ENCODE measurements around the gene MFAP5. TPM values are rescaled to one million over a fixed set of nuclear protein-coding genes. Genes with fewer than 3 reads are reported as not detected.

MFAP5 gene
- total and polyA plus RNA-seq, 4 donors: 1.9 to 138 (median 60.0) TPM

DNA sequence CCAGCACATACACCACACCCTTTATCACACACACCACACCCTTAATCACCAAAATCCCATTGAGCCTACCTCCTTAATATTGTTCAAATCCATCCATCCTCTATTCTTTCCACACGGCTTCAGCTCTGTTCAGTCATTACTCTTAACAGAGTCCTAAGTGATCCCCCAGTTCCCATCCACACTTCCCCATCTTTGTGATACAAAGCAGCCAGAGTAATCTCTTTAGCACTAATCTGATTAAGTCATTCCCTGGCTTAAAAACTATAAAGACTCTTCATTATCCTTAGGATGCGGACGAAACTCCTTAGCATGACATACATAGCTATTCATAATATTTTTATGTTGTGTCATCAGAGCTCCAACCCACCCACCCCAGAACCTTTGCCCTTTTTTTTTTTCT lies 14.7 kb upstream of the MFAP5 start:
- no peak for DNase-seq (ENCODE audit: low read depth in 4 of 6, low spot score in 6 of 6)
- Histone ChIP-seq H3K9me3 (ENCODE audit: control insufficient read depth, insufficient read depth, low read length) (no peaks in the 10 kb centered on the region), H3K27me3 (ENCODE audit: control insufficient read depth, insufficient read depth, low read length) (no peaks in the 10 kb centered on the region), H3K36me3 (ENCODE audit: control insufficient read depth, insufficient read depth, low read length) (no peaks in the 10 kb centered on the region), H3K27ac (ENCODE audit: low read depth, low read length) (no peak overlapping the region), H3K4me1 (ENCODE audit: control insufficient read depth, insufficient read depth, low read length) (no peaks in the 10 kb centered on the region), H3K4me3 (ENCODE audit: low read depth, low read length) (no peak overlapping the region)
- WGBS (ENCODE audit: insufficient coverage): 80% methylated on average over 2 of the region's 3 CpGs

- no peaks in the 10 kb centered on the region for H3K4me1 ChIP-seq (ENCODE audit: control insufficient read depth, insufficient read depth, low read length)
- no peaks in the 10 kb centered on the region for H3K27me3 ChIP-seq (ENCODE audit: control insufficient read depth, insufficient read depth, low read length)
- H3K9me3 ChIP-seq (ENCODE audit: control insufficient read depth, insufficient read depth, low read length): no peaks in the 10 kb centered on the region
- no peak overlapping the region for H3K4me3 ChIP-seq (ENCODE audit: low read depth, low read length)
- DNase-seq (ENCODE audit: low read depth in 4 of 6, low spot score in 6 of 6): no peak
- no peaks in the 10 kb centered on the region for H3K36me3 ChIP-seq (ENCODE audit: control insufficient read depth, insufficient read depth, low read length)
- H3K27ac ChIP-seq (ENCODE audit: low read depth, low read length): no peak overlapping the region
- WGBS (ENCODE audit: insufficient coverage): 86% methylated on average over 3 of the region's 4 CpGs
Measured at GRCh38 chr12:8676651-8677050, 14.0 kb upstream of the MFAP5 start.

GRCh38 chr12:8675591-8676036 lies 13.0 kb upstream of the MFAP5 start:
- Histone ChIP-seq H3K4me1 (ENCODE audit: control insufficient read depth, insufficient read depth, low read length) (no peaks in the 10 kb centered on the region), H3K27me3 (ENCODE audit: control insufficient read depth, insufficient read depth, low read length) (no peaks in the 10 kb centered on the region), H3K9me3 (ENCODE audit: control insufficient read depth, insufficient read depth, low read length) (no peaks in the 10 kb centered on the region), H3K36me3 (ENCODE audit: control insufficient read depth, insufficient read depth, low read length) (no peaks in the 10 kb centered on the region), H3K4me3 (ENCODE audit: low read depth, low read length) (no peak overlapping the region), H3K27ac (ENCODE audit: low read depth, low read length) (no peak overlapping the region)
- no peak for DNase-seq (ENCODE audit: low read depth in 4 of 6, low spot score in 6 of 6)
- WGBS (ENCODE audit: insufficient coverage): no CpG with 5 or more reads among the region's 3 CpGs

DNA sequence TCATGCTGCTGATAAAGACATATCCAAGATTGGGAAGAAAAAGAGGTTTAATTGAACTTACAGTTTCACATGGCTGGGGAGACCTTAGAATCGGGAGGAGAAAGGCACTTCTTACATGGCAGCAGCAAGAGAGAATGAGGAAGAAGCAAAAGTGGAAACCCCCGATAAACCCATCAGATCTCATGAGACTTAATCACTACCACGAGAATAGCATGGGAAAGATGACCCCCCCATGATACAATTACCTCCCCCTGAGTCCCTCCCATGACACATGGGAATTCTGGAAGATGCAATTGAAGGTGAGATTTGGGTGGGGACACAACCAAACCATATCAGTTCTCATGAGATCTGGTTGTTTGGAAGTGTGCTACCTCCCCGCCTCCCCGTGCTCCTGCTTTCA lies 9.8 kb upstream of the MFAP5 start:
- no peak overlapping the region for H3K4me3 ChIP-seq (ENCODE audit: low read depth, low read length)
- no peaks in the 10 kb centered on the region for H3K27me3 ChIP-seq (ENCODE audit: control insufficient read depth, insufficient read depth, low read length)
- H3K36me3 ChIP-seq (ENCODE audit: control insufficient read depth, insufficient read depth, low read length): no peaks in the 10 kb centered on the region
- no peak overlapping the region for H3K27ac ChIP-seq (ENCODE audit: low read depth, low read length)
- no peaks in the 10 kb centered on the region for H3K4me1 ChIP-seq (ENCODE audit: control insufficient read depth, insufficient read depth, low read length)
- no peak for DNase-seq (ENCODE audit: low read depth in 4 of 6, low spot score in 6 of 6)
- WGBS (ENCODE audit: insufficient coverage): no CpG with 5 or more reads among the region's 5 CpGs
- H3K9me3 ChIP-seq (ENCODE audit: control insufficient read depth, insufficient read depth, low read length): no peaks in the 10 kb centered on the region

DNA sequence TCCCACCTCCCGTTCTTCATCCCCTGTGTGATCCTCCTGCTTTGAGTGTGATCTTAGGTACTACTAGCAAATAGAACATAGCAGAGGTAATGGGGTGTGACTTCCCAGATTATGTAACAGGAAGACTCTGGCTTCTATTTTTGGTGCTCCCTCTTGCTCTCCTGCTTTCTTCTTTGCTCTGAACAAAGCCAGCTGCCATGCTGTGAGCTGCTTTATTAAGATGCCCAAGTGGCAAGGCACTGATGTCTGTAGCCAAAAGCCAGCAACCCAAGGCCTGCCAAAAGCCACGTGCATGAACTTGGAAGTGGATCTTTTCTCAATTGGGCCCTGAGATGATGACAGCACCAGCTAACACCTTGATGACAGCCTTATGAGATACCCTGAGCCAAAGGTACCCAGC lies 5.8 kb upstream of the MFAP5 start:
- Histone ChIP-seq H3K36me3 (ENCODE audit: control insufficient read depth, insufficient read depth, low read length) (no peaks in the 10 kb centered on the region), H3K4me3 (ENCODE audit: low read depth, low read length) (no peak overlapping the region), H3K4me1 (ENCODE audit: control insufficient read depth, insufficient read depth, low read length) (no peaks in the 10 kb centered on the region), H3K9me3 (ENCODE audit: control insufficient read depth, insufficient read depth, low read length) (no peaks in the 10 kb centered on the region), H3K27me3 (ENCODE audit: control insufficient read depth, insufficient read depth, low read length) (no peaks in the 10 kb centered on the region), H3K27ac (ENCODE audit: low read depth, low read length) (no peak overlapping the region)
- no peak for DNase-seq (ENCODE audit: low read depth in 4 of 6, low spot score in 6 of 6)
- WGBS (ENCODE audit: insufficient coverage): 38% methylated on average over 1 of the region's 2 CpGs

- H3K4me3 ChIP-seq (ENCODE audit: low read depth, low read length): no peak overlapping the region
- H3K4me1 ChIP-seq (ENCODE audit: control insufficient read depth, insufficient read depth, low read length): no peaks in the 10 kb centered on the region
- no peaks in the 10 kb centered on the region for H3K27me3 ChIP-seq (ENCODE audit: control insufficient read depth, insufficient read depth, low read length)
- no peaks in the 10 kb centered on the region for H3K9me3 ChIP-seq (ENCODE audit: control insufficient read depth, insufficient read depth, low read length)
- no CpG with 5 or more reads among the region's 2 CpGs for WGBS (ENCODE audit: insufficient coverage)
- no peak for DNase-seq (ENCODE audit: low read depth in 4 of 6, low spot score in 6 of 6)
- H3K27ac ChIP-seq (ENCODE audit: low read depth, low read length): no peak overlapping the region
- H3K36me3 ChIP-seq (ENCODE audit: control insufficient read depth, insufficient read depth, low read length): no peaks in the 10 kb centered on the region
Measured at GRCh38 chr12:8667270-8667669, 4.6 kb upstream of the MFAP5 start.

DNA sequence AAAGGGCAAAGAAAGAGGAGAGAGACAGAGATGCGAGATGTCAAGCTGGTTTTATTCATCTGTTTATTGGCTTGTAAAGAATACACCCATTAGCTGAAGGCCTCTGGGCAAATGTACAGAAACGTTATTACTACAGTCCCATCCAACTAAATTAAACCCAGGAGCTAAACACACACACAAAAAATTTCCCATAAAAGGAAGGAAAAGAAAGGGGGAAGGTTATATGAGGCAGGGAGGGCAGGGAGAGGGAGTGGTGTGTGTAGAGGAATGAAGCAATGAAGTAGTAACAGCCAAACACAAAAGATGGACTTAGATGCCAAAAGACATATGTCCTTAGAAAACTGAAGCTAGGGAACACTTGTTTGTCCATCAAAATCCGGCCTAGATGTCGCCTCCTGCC lies 3.1 kb upstream of the MFAP5 start:
- no peak overlapping the region for H3K4me3 ChIP-seq (ENCODE audit: low read depth, low read length)
- DNase-seq (ENCODE audit: low read depth in 4 of 6, low spot score in 6 of 6): no peak
- no CpG with 5 or more reads among the region's 4 CpGs for WGBS (ENCODE audit: insufficient coverage)
- H3K27me3 ChIP-seq (ENCODE audit: control insufficient read depth, insufficient read depth, low read length): no peaks in the 10 kb centered on the region
- no peaks in the 10 kb centered on the region for H3K36me3 ChIP-seq (ENCODE audit: control insufficient read depth, insufficient read depth, low read length)
- no peak overlapping the region for H3K27ac ChIP-seq (ENCODE audit: low read depth, low read length)
- no peaks in the 10 kb centered on the region for H3K4me1 ChIP-seq (ENCODE audit: control insufficient read depth, insufficient read depth, low read length)
- H3K9me3 ChIP-seq (ENCODE audit: control insufficient read depth, insufficient read depth, low read length): no peaks in the 10 kb centered on the region

DNA sequence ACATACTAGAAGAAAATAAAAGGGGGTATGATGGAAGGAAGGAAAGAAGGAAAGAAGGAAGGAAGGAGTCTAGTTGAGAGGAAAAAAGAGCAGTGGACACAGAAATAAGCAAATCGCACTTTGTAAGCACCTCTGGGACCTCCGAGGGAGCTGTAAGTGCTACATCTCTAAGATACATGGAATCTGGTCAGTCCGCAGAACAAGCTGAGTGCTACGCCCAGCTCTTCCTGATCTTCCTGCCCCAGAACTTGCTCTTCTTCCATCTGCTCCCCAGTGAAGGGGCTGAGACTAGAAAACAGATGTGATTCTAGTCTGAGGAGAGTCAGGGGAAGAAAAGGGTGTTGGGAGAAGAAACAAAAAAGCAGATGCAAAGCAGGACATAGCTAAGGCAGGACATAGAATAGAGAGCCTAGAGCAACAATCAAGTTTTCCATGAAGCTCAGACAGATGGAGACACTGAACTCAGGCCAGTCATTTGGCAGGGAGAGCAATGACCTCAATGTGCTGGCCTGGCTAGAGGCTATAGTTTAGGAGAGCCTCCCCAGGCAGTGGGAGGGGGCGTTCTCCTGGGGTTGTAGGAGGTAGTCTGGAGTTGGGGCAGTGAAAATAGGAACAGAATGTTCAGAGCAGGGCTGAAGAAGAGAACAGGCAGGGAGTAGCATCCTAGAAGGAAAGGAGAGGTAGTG lies 1.7 kb upstream of the MFAP5 start:
- 88% methylated on average over 5 of the region's 5 CpGs for WGBS (ENCODE audit: insufficient coverage)
- no peaks in the 10 kb centered on the region for H3K36me3 ChIP-seq (ENCODE audit: control insufficient read depth, insufficient read depth, low read length)
- peak overlapping the region; percentile 53 for H3K27ac ChIP-seq (ENCODE audit: low read depth, low read length)
- no peak overlapping the region for H3K4me3 ChIP-seq (ENCODE audit: low read depth, low read length)
- H3K9me3 ChIP-seq (ENCODE audit: control insufficient read depth, insufficient read depth, low read length): no peaks in the 10 kb centered on the region
- DNase-seq (ENCODE audit: low read depth in 4 of 6, low spot score in 6 of 6): peak in 1 of 6 donors; percentile 40
- H3K4me1 ChIP-seq (ENCODE audit: control insufficient read depth, insufficient read depth, low read length): no peaks in the 10 kb centered on the region
- H3K27me3 ChIP-seq (ENCODE audit: control insufficient read depth, insufficient read depth, low read length): no peaks in the 10 kb centered on the region

DNA sequence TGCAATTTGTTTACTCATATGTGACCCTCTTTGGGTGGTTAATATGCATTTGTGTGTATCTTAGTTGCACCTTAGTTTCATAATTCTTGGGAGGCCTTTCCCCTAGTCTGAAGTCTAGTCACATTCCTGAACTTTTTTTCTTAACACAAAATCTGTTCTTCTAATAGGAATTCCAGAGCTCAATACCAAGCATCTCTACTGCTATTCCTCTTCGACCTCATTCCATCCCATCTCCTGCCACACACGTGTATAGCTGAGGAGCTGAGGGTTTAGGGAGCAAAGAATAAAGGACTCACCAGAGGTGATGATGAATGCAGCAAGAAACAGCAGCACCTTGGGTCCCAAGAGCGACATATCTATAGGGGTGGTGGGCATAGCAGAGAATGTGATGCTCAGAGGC lies 875 bp downstream of the MFAP5 start:
- H3K27me3 ChIP-seq (ENCODE audit: control insufficient read depth, insufficient read depth, low read length): no peaks in the 10 kb centered on the region
- DNase-seq (ENCODE audit: low read depth in 4 of 6, low spot score in 6 of 6): no peak
- no peaks in the 10 kb centered on the region for H3K4me1 ChIP-seq (ENCODE audit: control insufficient read depth, insufficient read depth, low read length)
- H3K4me3 ChIP-seq (ENCODE audit: low read depth, low read length): no peak overlapping the region
- no peaks in the 10 kb centered on the region for H3K9me3 ChIP-seq (ENCODE audit: control insufficient read depth, insufficient read depth, low read length)
- 100% methylated on average over 1 of the region's 3 CpGs for WGBS (ENCODE audit: insufficient coverage)
- no peak overlapping the region for H3K27ac ChIP-seq (ENCODE audit: low read depth, low read length)
- no peaks in the 10 kb centered on the region for H3K36me3 ChIP-seq (ENCODE audit: control insufficient read depth, insufficient read depth, low read length)

DNA sequence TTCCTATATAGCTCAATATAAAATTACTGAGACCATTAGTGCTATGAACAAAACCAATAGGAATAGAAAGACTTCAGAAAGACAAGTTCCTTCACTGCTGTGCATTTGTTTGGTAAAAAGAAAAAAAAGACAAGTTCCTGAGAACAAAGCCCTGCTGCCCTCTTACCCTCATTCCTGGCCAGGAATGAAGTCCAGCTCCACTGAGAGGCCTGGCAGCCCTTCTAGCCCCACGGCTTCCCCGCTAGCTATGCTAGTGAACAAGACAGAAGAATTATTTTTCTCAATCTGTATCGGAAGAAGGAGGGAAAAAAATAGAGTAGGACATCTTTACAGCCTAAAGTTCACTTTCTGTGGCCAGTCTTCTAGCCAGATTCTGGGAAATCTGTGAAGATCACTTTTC lies 1.6 kb downstream of the MFAP5 start:
- peak in 1 of 6 donors; percentile 31 for DNase-seq (ENCODE audit: low read depth in 4 of 6, low spot score in 6 of 6)
- Histone ChIP-seq H3K4me1 (ENCODE audit: control insufficient read depth, insufficient read depth, low read length) (no peaks in the 10 kb centered on the region), H3K27ac (ENCODE audit: low read depth, low read length) (no peak overlapping the region), H3K9me3 (ENCODE audit: control insufficient read depth, insufficient read depth, low read length) (no peaks in the 10 kb centered on the region), H3K36me3 (ENCODE audit: control insufficient read depth, insufficient read depth, low read length) (no peaks in the 10 kb centered on the region), H3K4me3 (ENCODE audit: low read depth, low read length) (no peak overlapping the region), H3K27me3 (ENCODE audit: control insufficient read depth, insufficient read depth, low read length) (no peaks in the 10 kb centered on the region)
- WGBS (ENCODE audit: insufficient coverage): no CpG with 5 or more reads among the region's 3 CpGs

Data from spinal cord (tissue), 10 donors.